Measurements from ENCODE around the gene TIMP4. TPM values are rescaled to one million over a fixed set of nuclear protein-coding genes. Genes with fewer than 3 reads are reported as not detected.
A peak's percentile ranks its signal among the peaks of the same experiment; 100 is the strongest.

Gene TIMP4
- total and polyA plus RNA-seq, 5 donors, result 13.7 to 33.7 (median 18.6) TPM

DNA sequence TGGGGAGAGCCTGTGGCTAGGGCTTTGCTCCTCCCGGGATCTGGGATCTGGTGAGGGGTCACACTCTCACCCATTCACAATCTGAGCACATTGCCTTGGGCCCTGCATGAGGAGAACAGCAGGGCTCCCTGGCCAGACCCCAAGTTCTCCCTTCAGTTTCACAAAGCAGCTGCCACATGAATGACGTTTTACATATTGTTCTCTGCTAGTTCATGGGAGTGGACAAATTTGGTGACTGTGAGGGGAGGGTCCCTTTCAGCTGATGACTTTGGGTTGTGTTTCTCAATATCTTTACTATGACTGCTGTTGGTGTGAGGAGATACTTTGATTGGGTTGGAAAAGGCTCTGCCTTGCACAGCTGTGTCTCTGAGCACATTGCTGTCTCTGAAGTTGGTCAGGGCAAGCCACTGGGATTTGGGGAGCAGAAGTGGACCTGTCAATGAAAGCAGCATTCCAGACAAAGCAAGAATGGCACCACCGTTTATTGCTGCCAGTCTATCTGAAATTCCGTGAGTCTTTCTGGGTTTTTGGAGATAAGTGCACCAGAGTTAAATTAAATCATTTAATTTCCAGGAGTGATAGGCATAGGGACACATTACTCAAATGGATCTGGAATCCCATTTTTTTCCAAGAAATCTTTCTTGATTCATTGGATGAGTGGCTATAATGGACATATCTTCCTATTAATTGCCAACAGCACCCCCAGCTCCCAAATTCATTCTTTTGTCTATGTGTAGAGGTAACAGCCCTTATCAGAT lies 10.3 kb downstream of the TIMP4 start:
- WGBS, result 55% methylated on average over 4 of the region's 4 CpGs
- H3K27ac ChIP-seq (ENCODE audit: low read length), result peak overlapping the region; percentile 49
- peak; percentile 59 to 67 for ATAC-seq
- DNase-seq, result peak; percentile 70 to 82 (median 82)
- peaks cover 25% of the 10 kb centered on the region for H3K4me1 ChIP-seq (ENCODE audit: control insufficient read depth, insufficient read depth, low read length)
- no peaks in the 10 kb centered on the region for H3K27me3 ChIP-seq (ENCODE audit: control insufficient read depth, insufficient read depth)
- H3K9me3 ChIP-seq (ENCODE audit: control insufficient read depth, low read length), result no peaks in the 10 kb centered on the region
- intact Hi-C loops (cut with DNase I), result no loop called here
- H3K4me3 ChIP-seq (ENCODE audit: low read length), result no peak overlapping the region

DNA sequence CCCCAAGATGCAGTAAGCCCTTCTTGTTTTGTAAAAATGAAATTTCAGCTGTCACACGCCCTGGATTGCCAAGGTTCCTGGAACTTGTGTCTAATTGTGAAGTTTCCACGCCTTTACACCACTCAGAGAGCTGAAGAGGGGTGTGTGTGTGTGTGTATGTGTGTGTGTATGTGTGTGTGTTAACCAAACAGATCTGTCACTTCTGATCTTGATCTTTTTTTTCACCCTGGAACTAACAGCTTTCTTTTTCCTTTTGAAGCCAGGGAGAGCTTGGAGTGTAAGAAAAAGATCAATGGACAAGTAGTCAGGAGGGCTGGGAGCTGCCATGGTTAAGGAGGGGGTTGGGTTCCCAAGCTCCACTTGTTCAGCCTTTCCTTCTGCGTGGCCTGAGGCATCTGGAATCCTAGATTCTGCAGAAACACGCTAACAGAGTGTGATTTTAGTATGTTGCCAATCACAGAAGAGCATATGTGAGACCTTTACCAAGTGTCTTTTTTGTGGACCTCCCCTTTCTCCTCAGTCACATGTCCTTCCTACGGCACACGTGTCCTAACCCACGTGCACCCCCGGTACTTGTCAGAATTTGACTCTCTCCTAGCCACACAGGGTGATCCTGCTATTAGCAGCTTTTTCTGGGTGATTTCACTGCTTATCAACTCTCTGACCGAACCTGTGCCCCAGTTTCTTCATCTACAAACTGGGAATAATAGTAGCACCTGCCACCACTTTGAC lies 11.5 kb downstream of the TIMP4 start:
- Histone ChIP-seq H3K4me3 (ENCODE audit: low read length) (no peak overlapping the region), H3K9me3 (ENCODE audit: control insufficient read depth, low read length) (no peaks in the 10 kb centered on the region), H3K4me1 (ENCODE audit: control insufficient read depth, insufficient read depth, low read length) (peaks cover 29% of the 10 kb centered on the region), H3K27ac (ENCODE audit: low read length) (peak overlapping the region; percentile 57), H3K27me3 (ENCODE audit: control insufficient read depth, insufficient read depth) (no peaks in the 10 kb centered on the region)
- 85% methylated on average over 9 of the region's 9 CpGs for WGBS
- DNase-seq (no peak), ATAC-seq (no peak)
- intact Hi-C loops (cut with DNase I), result no loop called here

DNA sequence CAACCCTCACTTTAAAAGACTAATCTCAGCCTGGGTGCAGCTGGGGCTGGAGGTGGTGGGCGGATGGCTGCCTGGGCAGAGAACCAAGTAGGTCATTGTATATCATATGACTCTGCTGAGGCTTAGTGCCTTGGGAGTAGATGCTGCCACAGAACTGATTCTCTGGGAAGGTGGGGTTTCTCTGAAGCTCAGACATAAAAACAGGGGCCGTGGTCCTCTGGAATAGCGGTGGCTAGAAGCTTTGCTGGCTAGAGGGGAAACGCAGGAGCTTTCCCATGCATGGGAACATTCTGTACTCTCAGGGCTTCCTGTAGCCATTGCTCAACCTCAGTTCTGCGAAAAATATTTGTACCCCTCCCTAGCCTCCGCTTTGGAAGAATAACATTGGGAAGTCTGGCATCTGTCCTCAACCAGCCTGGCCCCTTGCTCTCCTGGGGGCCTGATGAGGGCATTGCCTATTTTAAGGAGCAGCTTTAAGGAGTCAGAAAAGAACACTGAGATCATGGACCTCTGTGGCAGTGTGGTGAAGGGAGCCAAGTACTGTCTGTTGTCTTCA lies 14.7 kb downstream of the TIMP4 start:
- Histone ChIP-seq H3K4me1 (ENCODE audit: control insufficient read depth, insufficient read depth, low read length) (peaks cover 31% of the 10 kb centered on the region), H3K27me3 (ENCODE audit: control insufficient read depth, insufficient read depth) (no peaks in the 10 kb centered on the region), H3K27ac (ENCODE audit: low read length) (peak overlapping the region; percentile 82), H3K9me3 (ENCODE audit: control insufficient read depth, low read length) (no peaks in the 10 kb centered on the region), H3K4me3 (ENCODE audit: low read length) (no peak overlapping the region)
- DNase-seq (peak; percentile 80 to 89 (median 83)), ATAC-seq (peak; percentile 92 to 93)
- intact Hi-C loops (cut with DNase I), result no loop called here
- WGBS, result 17% methylated on average over 6 of the region's 6 CpGs

DNA sequence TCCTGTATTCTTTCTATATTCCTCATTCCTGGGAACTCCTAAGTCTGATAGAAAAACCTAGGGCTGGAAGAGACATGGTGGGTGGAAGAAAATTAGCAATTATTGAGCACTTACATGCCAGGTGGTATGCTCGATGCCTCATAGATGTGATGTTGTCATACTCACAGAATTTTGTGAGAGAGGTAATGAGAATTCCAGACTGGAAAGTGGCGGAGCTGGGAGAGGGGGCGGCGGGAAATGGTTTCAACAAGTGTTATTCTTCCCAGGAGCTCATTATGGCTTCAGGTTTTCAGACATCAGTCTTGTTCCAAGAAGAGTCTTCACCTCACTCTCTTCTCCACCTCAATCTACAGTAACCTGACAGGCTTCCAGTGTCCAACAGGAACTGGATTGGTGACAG lies 16.2 kb downstream of the TIMP4 start:
- 72% methylated on average over 4 of the region's 4 CpGs for WGBS
- no peaks in the 10 kb centered on the region for H3K27me3 ChIP-seq (ENCODE audit: control insufficient read depth, insufficient read depth)
- H3K4me3 ChIP-seq (ENCODE audit: low read length), result no peak overlapping the region
- peaks cover 34% of the 10 kb centered on the region for H3K4me1 ChIP-seq (ENCODE audit: control insufficient read depth, insufficient read depth, low read length)
- intact Hi-C loops (cut with DNase I), result no loop called here
- H3K27ac ChIP-seq (ENCODE audit: low read length), result peak overlapping the region; percentile 31
- DNase-seq (no peak), ATAC-seq (no peak)
- no peaks in the 10 kb centered on the region for H3K9me3 ChIP-seq (ENCODE audit: control insufficient read depth, low read length)

DNA sequence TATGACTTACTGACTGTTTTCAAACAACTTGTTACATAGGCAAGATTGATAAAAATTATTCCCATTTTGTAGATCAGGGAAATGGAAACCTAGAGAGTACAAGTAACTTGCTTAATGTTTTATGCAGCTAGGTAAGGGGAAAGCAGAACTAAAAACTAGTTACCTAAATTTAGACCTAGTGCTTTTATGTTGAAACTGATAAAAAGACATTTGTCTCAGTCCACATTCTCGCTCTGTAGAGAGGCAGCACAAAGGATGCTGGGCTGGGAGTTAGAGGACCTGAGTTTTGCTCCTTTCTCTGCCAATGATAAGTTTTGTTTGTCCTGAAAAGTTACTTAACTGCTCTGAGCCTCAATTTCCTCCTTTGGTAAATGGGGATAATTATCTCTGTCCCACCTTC lies 17.4 kb downstream of the TIMP4 start:
- ATAC-seq (no peak), DNase-seq (no peak)
- peaks cover 31% of the 10 kb centered on the region for H3K4me1 ChIP-seq (ENCODE audit: control insufficient read depth, insufficient read depth, low read length)
- no peak overlapping the region for H3K27ac ChIP-seq (ENCODE audit: low read length)
- H3K4me3 ChIP-seq (ENCODE audit: low read length), result no peak overlapping the region
- no peaks in the 10 kb centered on the region for H3K9me3 ChIP-seq (ENCODE audit: control insufficient read depth, low read length)
- intact Hi-C loops (cut with DNase I), result no loop called here
- WGBS, result 97% methylated on average over 1 of the region's 1 CpG
- no peaks in the 10 kb centered on the region for H3K27me3 ChIP-seq (ENCODE audit: control insufficient read depth, insufficient read depth)

DNA sequence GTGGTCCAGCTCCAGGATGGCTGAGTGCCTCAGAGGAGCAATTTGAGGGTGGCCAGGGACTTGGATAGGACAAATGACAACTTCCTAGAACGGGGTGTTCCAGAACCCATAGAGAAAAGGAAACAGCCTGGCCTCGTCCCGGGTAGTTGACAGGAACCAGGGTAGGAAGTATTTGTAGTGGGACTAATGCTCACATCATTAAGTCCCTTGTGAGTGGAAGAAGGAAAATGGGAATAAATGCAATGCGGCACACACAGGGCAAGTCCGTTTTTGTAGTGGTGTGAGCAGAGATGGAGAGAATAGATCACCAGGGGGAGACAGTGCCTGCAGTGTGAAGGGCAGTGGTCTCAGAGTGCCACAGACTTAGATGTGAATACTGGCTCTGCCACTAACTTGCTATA lies 19.6 kb downstream of the TIMP4 start:
- intact Hi-C loops (cut with DNase I), result loop anchor here (2.0 to 10.0 kb wide), 6 partner anchors 38 to 726 kb away; partner anchors contain the start of gene TSEN2 (in 2 of the 4)
- no peaks in the 10 kb centered on the region for H3K27me3 ChIP-seq (ENCODE audit: control insufficient read depth, insufficient read depth)
- H3K4me1 ChIP-seq (ENCODE audit: control insufficient read depth, insufficient read depth, low read length), result peaks cover 16% of the 10 kb centered on the region
- H3K4me3 ChIP-seq (ENCODE audit: low read length), result no peak overlapping the region
- peak overlapping the region; percentile 53 for H3K27ac ChIP-seq (ENCODE audit: low read length)
- peak; percentile 49 to 72 (median 63) for DNase-seq
- no peaks in the 10 kb centered on the region for H3K9me3 ChIP-seq (ENCODE audit: control insufficient read depth, low read length)
- ATAC-seq, result peak; percentile 49 to 63
- 21% methylated on average over 5 of the region's 5 CpGs for WGBS

DNA sequence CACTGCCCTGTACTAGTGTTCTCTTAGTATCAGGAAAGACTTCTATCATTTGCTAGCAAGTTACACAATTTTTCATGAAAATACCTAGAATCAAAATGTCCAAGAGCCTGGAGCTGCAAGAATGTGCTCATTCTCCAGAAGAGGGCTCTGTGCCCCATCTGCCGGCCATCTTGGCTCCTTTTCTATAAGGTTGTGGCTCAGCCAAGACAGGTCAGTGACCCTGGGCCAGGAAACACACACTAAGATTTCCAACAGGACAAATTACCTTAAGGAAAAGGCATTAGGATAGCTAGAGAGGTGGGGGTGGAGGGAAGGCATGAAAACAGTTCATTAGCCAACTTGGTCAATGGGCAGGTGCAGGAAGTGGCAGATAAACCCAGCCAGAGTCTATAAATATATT lies 20.7 kb downstream of the TIMP4 start:
- Histone ChIP-seq H3K4me1 (ENCODE audit: control insufficient read depth, insufficient read depth, low read length) (peaks cover 12% of the 10 kb centered on the region), H3K9me3 (ENCODE audit: control insufficient read depth, low read length) (no peaks in the 10 kb centered on the region), H3K4me3 (ENCODE audit: low read length) (no peak overlapping the region), H3K27me3 (ENCODE audit: control insufficient read depth, insufficient read depth) (no peaks in the 10 kb centered on the region), H3K27ac (ENCODE audit: low read length) (peak overlapping the region; percentile 30)
- intact Hi-C loops (cut with DNase I), result loop anchor here (2.0 to 10.0 kb wide), 6 partner anchors 39 to 727 kb away; partner anchors contain the start of gene TSEN2 (in 2 of the 4)
- WGBS, result 18% methylated on average over 1 of the region's 1 CpG
- DNase-seq (peak in 2 of 3 donors; percentile 24 to 61), ATAC-seq (peak; percentile 30 to 39)

DNA sequence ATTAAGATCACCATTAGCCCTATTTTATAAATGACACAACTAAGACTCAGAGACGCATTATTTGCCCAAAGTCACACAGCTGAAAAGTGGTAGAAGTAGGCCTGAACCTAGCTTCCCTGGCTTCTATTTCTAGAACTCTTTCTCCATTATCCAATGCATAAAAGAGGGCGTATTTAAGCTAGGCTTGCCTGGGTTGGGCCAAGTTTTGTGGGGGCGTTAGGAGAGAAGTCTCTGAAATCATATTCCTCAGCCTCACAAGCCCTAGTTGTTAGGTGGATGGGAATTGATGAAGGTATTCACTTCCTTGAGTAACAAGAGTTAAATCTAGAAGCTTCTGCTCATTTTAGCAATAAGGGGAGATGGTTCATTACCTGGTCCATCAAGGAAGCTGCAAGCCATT lies 22.3 kb downstream of the TIMP4 start:
- peaks cover 9% of the 10 kb centered on the region for H3K4me1 ChIP-seq (ENCODE audit: control insufficient read depth, insufficient read depth, low read length)
- H3K27ac ChIP-seq (ENCODE audit: low read length), result no peak overlapping the region
- ATAC-seq (no peak), DNase-seq (no peak)
- 84% methylated on average over 3 of the region's 3 CpGs for WGBS
- no peaks in the 10 kb centered on the region for H3K9me3 ChIP-seq (ENCODE audit: control insufficient read depth, low read length)
- H3K4me3 ChIP-seq (ENCODE audit: low read length), result no peak overlapping the region
- intact Hi-C loops (cut with DNase I), result loop anchor here (5.0 to 10.0 kb wide), 4 partner anchors 41 to 728 kb away; partner anchors contain the start of gene TSEN2 (in 2 of the 4)
- no peaks in the 10 kb centered on the region for H3K27me3 ChIP-seq (ENCODE audit: control insufficient read depth, insufficient read depth)

DNA sequence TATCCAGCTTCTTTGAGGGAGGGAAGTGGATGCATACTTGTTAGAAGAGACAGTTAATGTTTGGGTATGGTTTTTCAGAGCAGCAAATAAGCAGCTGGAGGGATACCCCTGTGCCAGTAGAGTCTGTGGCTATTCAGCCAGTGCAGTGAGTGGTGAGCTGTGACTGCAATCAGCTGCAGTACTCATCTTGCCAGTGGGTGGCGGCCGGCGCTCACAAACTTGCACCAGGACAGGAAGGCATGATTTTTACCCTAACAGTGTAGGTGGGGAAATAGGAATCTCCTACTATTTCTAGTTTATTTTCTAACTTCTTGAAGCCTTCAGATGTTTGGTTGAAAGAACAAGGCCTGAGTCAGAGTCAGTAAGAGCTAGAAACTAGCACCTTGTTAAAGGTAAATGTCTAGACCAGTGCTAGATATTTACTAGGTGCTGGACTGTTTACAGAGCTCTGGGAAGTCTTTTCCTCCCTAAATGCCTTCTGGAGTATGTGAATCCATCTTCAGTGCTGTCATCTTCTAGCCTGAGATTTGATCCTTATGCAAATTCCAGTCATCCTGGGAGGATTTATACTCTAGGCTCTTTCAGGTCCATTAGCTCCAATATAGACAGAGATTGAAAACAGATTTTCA lies 23.6 kb downstream of the TIMP4 start:
- ATAC-seq (peak; percentile 84 to 90), DNase-seq (peak; percentile 75 to 89 (median 89))
- no peak overlapping the region for H3K4me3 ChIP-seq (ENCODE audit: low read length)
- no peaks in the 10 kb centered on the region for H3K9me3 ChIP-seq (ENCODE audit: control insufficient read depth, low read length)
- 3% methylated on average over 3 of the region's 3 CpGs for WGBS
- intact Hi-C loops (cut with DNase I), result loop anchor here (5.0 to 10.0 kb wide), 4 partner anchors 42 to 730 kb away; partner anchors contain the start of gene TSEN2 (in 2 of the 4)
- no peaks in the 10 kb centered on the region for H3K27me3 ChIP-seq (ENCODE audit: control insufficient read depth, insufficient read depth)
- H3K27ac ChIP-seq (ENCODE audit: low read length), result no peak overlapping the region
- H3K4me1 ChIP-seq (ENCODE audit: control insufficient read depth, insufficient read depth, low read length), result peaks cover 5% of the 10 kb centered on the region

DNA sequence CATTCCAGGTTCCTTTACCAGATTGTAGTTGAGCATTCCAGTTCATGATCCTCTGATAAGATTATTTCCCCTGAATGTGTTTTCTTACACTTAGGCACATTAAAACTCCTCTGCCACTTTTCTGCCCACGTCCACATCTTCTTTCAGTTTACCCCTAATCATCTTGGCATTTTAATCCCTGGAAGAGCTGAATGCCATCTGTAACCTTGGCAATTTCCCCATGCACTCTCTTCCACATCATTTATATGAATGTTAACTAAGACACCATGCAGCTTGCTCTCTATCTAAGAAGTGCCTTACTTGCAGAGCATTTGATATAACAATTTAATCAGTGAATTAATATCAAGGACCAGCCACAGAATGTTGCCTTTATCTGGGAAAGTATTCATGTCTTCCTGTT lies 25.8 kb downstream of the TIMP4 start:
- ATAC-seq (no peak), DNase-seq (no peak)
- intact Hi-C loops (cut with DNase I), result loop anchor here in 1 of 4 donors (10.0 kb wide), 1 partner anchor 732 kb away; no protein-coding TSS in a partner anchor
- H3K4me1 ChIP-seq (ENCODE audit: control insufficient read depth, insufficient read depth, low read length), result no peaks in the 10 kb centered on the region
- WGBS, result 16% methylated on average over 1 of the region's 1 CpG
- no peak overlapping the region for H3K27ac ChIP-seq (ENCODE audit: low read length)
- no peaks in the 10 kb centered on the region for H3K27me3 ChIP-seq (ENCODE audit: control insufficient read depth, insufficient read depth)
- no peaks in the 10 kb centered on the region for H3K9me3 ChIP-seq (ENCODE audit: control insufficient read depth, low read length)
- no peak overlapping the region for H3K4me3 ChIP-seq (ENCODE audit: low read length)

Measured in right cardiac atrium (tissue), 5 donors.